A172 (cell line): ENCODE data around the gene PTBP3. TPM values are rescaled to one million over a fixed set of nuclear protein-coding genes. Genes with fewer than 3 reads are reported as not detected.

Experiments
- DNase-seq: peaks from one replicate; pipeline ENCODE4 v3.0.0-alpha.2; 2015; ENCODE audit warnings: low spot score
- total RNA-seq: library from RNA; depleted of rRNA; stranded (reverse); fragments of >200 nt; shearing (Covaris generic); gene quantifications from 2 replicates; pipeline ENCODE4 v1.2.3, GENCODE V29; 2014

The PTBP3 gene
- total RNA-seq, 1 experiment from 2014 or later = 26.2 TPM

GRCh38 chr9:112360047-112360804, 26.8 kb upstream of the PTBP3 start:
- peak; percentile 38 for DNase-seq

DNA sequence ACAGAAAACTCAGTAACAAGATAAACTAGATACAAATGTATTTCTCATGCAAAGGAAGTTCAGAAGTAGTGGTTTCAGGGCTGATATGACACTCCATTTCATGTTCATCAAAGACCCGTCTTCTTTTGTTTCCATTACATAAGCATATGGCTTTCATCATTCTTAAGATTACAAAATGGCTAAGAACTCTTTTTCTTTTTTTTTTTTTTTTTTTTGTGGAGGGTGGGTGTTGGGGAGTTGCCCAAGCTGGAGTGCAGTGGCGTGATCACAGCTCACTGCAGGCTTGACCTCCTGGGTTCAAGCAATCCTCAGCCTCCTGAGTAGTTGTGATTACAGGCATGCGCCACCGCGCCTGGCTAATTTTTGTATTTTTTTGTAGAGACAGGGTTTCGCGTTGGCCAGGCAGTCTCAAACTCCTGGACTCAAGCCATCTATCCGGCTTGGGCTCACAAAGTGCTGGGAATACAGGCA, 22.0 kb upstream of the PTBP3 start:
- no peak for DNase-seq

DNA sequence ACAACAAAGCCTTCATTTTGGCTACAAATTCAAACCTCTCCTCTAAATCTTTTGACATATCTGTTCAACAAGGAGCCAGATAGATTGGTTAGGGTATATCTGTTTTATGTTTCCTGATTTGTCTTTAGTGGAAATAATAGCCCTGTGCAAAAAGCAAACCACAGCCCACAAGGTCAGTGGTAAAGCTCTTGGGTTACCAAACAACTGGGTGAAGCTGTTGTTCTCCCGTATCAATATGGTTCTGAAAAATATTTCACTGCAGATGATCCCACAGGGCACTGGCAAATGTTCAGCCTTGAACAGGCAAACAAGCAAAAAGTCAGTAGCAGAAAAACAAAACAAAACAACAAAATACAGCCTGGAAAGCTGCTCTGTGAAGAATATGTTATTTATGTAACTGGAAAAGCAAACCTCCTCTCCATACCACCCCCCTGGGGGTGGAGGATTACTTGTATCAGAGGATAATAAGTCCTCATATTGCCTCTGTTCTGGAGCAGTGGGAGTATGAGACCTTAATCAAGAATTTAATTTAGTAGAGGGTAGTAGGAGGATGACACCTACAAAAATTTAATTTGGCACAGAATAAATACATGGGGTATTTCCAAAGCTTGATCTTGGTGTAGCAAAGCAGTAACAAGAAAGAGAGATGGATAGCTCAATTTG, 20.8 kb upstream of the PTBP3 start:
- no peak for DNase-seq

GRCh38 chr9:112352209-112352608, 18.8 kb upstream of the PTBP3 start:
- DNase-seq = no peak

DNA sequence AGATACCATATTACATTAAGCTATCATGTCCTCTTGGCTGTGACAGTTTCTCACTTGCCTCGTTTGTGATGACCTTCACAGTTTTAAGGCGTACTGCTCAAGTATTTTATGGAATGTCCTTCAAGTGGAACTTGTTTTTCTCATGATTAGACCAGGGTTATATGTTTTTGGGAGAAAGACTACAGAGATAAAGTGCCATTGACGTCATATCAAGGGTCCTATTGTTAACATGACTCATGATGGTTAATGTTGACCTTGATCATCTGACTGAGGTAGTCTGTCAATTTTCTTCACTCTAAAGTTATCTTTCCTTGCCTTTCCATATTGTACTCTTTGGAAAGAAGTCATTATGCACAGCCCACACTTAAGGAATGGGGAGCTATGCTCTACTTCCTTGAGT, 17.8 kb upstream of the PTBP3 start:
- DNase-seq = no peak

DNA sequence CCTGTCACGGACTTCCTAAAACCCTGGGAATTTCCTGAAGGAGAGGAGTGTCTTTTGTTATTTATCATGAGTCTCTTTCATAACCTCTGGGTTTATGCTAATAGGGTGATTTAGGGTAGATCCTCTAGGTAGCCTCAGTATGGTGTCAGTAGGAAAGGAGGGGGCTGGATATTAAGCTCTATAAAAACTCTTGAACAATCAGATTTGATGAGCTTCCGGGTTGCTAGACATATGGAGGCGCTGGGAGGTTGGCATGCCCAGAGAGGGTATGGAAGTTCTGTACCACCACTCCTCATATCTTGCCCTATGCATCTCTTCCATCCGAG, 15.6 kb upstream of the PTBP3 start:
- no peak for DNase-seq

DNA sequence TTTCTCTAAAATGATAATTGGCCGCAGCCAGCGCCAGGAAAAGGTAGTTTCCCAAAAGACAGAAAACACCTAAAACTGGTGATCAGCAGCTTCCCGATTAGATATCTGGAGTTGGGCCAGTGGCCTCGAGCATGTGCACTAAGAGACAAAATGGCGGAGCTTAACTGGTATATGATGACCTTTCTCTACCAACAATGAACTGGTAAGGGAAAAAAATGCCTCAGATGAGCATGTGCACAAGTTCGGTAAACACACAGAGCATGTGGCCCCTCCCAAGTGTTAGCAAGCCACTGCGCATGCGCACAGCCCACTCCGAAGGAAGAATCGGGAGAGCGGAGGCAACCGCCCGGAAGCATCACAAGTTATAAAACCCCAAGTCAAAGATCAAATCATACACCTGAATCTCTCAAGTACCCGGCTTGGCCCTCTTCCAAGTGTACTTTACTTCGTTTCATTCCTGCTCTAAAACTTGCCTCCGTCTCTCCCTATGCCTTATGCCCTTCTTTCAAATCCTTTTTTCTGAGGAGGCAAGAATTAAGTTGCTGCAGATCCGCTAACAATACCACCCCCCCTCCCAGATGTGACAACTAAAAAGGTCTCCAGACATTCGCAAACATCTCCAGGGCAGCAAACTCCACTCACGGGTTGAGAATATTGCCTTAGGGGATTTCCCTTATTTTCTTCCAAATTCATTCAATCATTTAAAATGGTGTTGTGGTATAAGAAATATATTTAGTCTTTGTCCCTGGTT, 15.0 kb upstream of the PTBP3 start:
- DNase-seq = peak; percentile 77

DNA sequence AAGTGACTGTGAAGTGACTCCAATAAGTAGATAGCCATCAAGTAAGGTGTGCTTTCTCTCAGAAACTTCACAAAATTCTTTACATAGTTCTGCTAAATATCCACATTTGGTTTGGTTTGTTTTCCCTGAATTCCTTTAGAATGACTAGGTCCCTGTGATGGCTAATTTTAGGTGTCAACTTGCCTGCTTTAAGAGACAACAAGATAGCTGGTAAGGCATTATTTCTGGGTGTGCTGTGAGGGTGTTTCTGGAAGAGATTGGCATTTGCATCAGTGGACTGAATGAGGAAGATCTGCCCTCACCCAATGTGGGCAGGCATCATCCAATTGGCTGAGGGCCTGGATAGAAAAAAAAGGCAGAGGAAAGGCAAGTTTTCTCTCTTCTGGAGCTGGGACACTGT, 8.3 kb upstream of the PTBP3 start:
- DNase-seq = peak; percentile 86

DNA sequence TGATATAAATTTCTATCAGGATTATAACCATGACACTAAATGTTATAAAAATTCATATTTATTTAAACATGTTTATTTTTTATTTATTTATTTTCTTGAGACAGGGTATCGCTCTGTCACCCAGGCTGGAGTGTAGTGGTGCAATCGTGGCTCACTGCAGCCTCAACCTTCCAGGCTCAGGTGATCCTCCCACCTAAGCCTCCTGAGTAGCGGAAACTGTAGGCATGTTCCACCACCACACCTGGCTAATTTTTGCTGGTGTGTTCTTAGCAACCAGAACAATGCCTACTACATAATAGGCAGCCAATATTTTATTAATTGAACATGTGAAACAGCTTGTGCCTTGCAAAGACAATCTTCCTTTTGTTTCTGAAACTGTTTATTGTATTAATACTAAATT, 6.5 kb upstream of the PTBP3 start:
- no peak for DNase-seq

- DNase-seq = no peak
Measured at GRCh38 chr9:112338561-112338960, 5.1 kb upstream of the PTBP3 start.

DNA sequence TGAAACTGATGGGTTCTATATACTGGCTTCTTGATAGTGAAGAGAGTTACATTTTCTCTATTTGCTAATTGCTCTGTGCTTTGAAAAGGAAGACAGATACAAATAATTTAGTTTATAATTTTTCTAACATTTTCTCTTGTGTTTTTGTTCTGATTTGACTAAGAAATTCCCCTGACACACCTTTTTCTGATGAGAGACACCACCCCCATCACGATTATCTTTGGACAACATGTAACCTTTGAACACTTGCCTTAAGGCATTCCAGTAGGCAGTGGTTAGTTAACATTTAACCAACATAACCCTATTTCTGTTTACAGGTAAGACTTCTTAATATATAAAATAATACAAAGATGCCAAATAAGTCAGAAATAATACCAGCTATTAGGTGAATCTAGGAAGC, 4.1 kb upstream of the PTBP3 start:
- no peak for DNase-seq

DNA sequence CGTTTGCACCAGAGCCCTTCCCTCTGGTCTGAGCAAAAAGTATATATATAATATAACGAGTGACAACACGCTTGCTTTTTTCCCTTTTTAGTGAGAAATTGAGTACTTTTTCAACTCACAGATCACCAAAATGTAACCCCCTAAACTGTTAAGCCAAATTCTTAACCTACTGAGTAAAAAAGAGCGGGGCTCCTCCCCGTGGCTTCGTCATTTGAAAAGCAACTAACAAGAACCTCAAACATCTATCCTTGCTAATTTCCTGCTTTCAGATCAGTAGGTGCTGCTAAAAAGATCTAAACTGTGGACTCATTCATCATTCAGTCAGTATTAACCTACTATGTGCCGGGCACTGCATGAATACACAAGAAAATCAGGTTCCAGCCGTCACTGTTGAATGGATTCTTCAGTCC, 1.0 kb upstream of the PTBP3 start:
- DNase-seq = peak; percentile 31

- peak; percentile 78 for DNase-seq
Measured at GRCh38 chr9:112333639-112334431, 416 bp upstream of the PTBP3 start.

GRCh38 chr9:112332674-112332976, 794 bp downstream of the PTBP3 start:
- no peak for DNase-seq

DNA sequence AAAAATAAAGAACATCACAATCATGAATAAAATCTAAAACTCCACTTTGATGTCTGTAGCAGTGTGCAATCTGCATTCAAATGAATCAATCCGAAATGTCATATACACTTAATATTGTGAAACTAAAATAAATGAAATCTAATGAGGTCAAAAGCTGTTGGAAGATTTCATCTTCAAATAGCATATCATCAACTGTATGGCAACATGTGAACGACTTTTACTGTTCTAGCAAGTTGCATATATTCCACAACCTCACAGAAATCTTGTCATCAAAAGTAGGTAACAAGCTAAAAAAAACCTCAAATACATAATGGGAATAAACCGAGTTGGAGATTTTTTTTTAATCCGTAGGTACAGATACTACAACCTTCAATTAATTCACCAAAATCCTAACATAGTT, 1.2 kb downstream of the PTBP3 start:
- DNase-seq = no peak

GRCh38 chr9:112331674-112331952, 1.8 kb downstream of the PTBP3 start:
- DNase-seq = no peak

GRCh38 chr9:112328545-112328944, 4.9 kb downstream of the PTBP3 start:
- no peak for DNase-seq

- no peak for DNase-seq
Measured at GRCh38 chr9:112327718-112328450, 5.5 kb downstream of the PTBP3 start.

DNA sequence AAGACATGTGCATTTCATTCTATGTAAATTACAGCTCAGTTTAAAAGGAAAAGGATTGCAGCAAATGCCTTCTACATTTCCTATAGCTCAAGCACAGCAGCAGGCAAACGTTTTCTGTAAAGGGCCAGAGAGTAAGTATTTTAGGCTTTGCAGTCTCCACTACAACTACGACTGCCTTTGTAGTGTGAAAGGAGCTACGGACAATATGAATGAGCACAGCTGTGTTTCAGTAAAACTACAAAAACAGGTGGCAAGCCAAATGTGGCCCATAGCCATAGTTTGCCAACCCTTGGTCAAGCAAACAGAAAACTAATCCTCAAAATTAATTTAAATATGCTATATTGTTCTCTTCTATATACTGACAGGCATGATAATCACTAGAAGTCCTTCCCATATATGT, 7.2 kb downstream of the PTBP3 start:
- DNase-seq = no peak

- no peak for DNase-seq
Measured at GRCh38 chr9:112325600-112325999, 7.8 kb downstream of the PTBP3 start.

GRCh38 chr9:112325127-112325526, 8.3 kb downstream of the PTBP3 start:
- no peak for DNase-seq

GRCh38 chr9:112323378-112323854, 10.0 kb downstream of the PTBP3 start:
- no peak for DNase-seq
